ENCODE results near the gene FSD2. TPM values are rescaled to one million over a fixed set of nuclear protein-coding genes. Genes with fewer than 3 reads are reported as not detected.

The FSD2 gene
- total RNA-seq, 1 experiment from 2014 or later: not detected

DNA sequence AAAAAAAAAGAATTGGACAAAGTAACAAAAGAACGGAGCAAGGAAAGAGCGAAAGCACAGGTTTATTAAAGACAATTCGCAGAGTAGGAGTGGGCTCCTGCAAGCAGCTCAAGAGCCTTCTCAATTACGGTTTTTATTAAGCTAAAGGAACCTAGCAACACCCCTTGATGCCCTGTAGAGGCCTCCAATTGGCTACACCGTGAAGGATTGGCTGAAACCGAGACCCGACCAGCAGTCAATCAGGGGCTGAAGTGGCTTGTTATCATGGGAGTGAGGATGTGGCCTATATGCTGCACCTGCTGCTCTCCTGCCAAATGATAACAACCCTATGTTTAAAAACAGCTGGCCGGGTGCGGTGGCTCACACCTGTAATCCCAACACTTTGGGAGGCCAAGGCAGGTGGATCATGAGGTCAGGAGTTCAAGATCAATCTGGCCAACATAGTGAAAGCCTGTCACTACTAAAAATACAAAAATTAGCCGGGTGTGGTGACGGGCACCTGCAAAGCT lies 75.8 kb downstream of the FSD2 start:
- no peaks in the 10 kb centered on the region for H3K9me3 ChIP-seq (ENCODE audit: low read depth, low read length, poor library complexity, severe bottlenecking)
- H3K27me3 ChIP-seq (replicated peaks; ENCODE audit: insufficient read depth, low read depth, low read length, poor library complexity): no peaks in the 10 kb centered on the region
- H3K4me1 ChIP-seq (ENCODE audit: insufficient read depth, low read length, poor library complexity, severe bottlenecking): no peaks in the 10 kb centered on the region
- intact Hi-C loops (cut with micrococcal nuclease; ENCODE audit: unreplicated experiment): no loop called here
- TF ChIP-seq, protein P1, sequence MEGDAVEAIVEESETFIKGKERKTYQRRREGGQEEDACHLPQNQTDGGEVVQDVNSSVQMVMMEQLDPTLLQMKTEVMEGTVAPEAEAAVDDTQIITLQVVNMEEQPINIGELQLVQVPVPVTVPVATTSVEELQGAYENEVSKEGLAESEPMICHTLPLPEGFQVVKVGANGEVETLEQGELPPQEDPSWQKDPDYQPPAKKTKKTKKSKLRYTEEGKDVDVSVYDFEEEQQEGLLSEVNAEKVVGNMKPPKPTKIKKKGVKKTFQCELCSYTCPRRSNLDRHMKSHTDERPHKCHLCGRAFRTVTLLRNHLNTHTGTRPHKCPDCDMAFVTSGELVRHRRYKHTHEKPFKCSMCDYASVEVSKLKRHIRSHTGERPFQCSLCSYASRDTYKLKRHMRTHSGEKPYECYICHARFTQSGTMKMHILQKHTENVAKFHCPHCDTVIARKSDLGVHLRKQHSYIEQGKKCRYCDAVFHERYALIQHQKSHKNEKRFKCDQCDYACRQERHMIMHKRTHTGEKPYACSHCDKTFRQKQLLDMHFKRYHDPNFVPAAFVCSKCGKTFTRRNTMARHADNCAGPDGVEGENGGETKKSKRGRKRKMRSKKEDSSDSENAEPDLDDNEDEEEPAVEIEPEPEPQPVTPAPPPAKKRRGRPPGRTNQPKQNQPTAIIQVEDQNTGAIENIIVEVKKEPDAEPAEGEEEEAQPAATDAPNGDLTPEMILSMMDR (conservative IDR thresholded peaks at IDR 0.05; ENCODE audit: low read depth, low read length): no peak
- TF ChIP-seq EZH2 (IDR thresholded peaks at IDR 0.05; ENCODE audit: borderline replicate concordance, low read depth, low read length, poor library complexity, severe bottlenecking): no peak
- ChIA-PET POLR2A (ENCODE audit: low non-redundant PET) (no interaction called here), CTCF (no interaction called here)
- no peak overlapping the region for H3K4me3 ChIP-seq (ENCODE audit: low read depth, low read length, poor library complexity, severe bottlenecking)
- no peak for DNase-seq (ENCODE audit: low spot score)
- BruUV-seq (replicated peaks): no TSS peak
- no peak overlapping the region for H3K27ac ChIP-seq (ENCODE audit: low read depth, low read length, poor library complexity, severe bottlenecking)
- no peaks in the 10 kb centered on the region for H3K36me3 ChIP-seq (ENCODE audit: insufficient read depth, low read length, poor library complexity, severe bottlenecking)

DNA sequence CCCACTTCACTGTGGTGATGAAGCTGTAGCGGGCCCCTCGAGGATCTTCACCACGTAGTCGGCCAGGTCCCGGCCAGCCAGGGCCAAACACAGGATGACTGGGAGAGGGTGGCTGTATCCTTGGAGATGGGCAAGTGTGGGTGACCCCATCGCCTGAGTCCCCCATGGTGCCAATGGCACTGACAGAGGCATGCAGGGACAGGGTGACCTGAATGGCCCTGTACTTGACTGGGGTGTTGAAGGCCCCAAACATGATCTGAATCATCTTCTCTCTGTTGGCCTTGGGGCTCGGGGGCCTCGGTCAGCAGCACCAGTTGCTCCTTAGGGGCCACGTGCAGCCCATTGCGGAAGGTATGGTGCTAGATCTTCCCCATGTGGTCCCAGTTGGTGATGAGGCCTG lies 79.1 kb downstream of the FSD2 start:
- POLR2A ChIA-PET (ENCODE audit: low non-redundant PET): no interaction called here
- intact Hi-C loops (cut with micrococcal nuclease; ENCODE audit: unreplicated experiment): no loop called here

GRCh38 chr15:82715003-82715402 lies 90.9 kb downstream of the FSD2 start:
- peaks cover 11% of the 10 kb centered on the region for H3K27me3 ChIP-seq (replicated peaks; ENCODE audit: insufficient read depth, low read depth, low read length, poor library complexity)
- H3K27ac ChIP-seq (ENCODE audit: low read depth, low read length, poor library complexity, severe bottlenecking): no peak overlapping the region
- no peaks in the 10 kb centered on the region for H3K36me3 ChIP-seq (ENCODE audit: insufficient read depth, low read length, poor library complexity, severe bottlenecking)
- intact Hi-C loops (cut with micrococcal nuclease; ENCODE audit: unreplicated experiment): no loop called here
- TF ChIP-seq, protein P1 (conservative IDR thresholded peaks at IDR 0.05; ENCODE audit: low read depth, low read length): no peak
- TF ChIP-seq EZH2 (IDR thresholded peaks at IDR 0.05; ENCODE audit: borderline replicate concordance, low read depth, low read length, poor library complexity, severe bottlenecking): no peak
- H3K4me3 ChIP-seq (ENCODE audit: low read depth, low read length, poor library complexity, severe bottlenecking): no peak overlapping the region
- no peaks in the 10 kb centered on the region for H3K4me1 ChIP-seq (ENCODE audit: insufficient read depth, low read length, poor library complexity, severe bottlenecking)
- no TSS peak for BruUV-seq (replicated peaks)
- DNase-seq (ENCODE audit: low spot score): no peak
- no peaks in the 10 kb centered on the region for H3K9me3 ChIP-seq (ENCODE audit: low read depth, low read length, poor library complexity, severe bottlenecking)
- POLR2A ChIA-PET (ENCODE audit: low non-redundant PET): interaction anchor here (0.5 kb wide), 1 partner anchor 89 kb away, joined by 3 read pairs; no protein-coding TSS in a partner anchor
- CTCF ChIA-PET: no interaction called here

More for the DNA sequence above, 79.1 kb downstream of the FSD2 start:
- H3K27me3 ChIP-seq (replicated peaks; ENCODE audit: insufficient read depth, low read depth, low read length, poor library complexity): no peaks in the 10 kb centered on the region
- CTCF ChIA-PET: no interaction called here
- H3K36me3 ChIP-seq (ENCODE audit: insufficient read depth, low read length, poor library complexity, severe bottlenecking): no peaks in the 10 kb centered on the region
- no peaks in the 10 kb centered on the region for H3K4me1 ChIP-seq (ENCODE audit: insufficient read depth, low read length, poor library complexity, severe bottlenecking)
- DNase-seq (ENCODE audit: low spot score): no peak
- TF ChIP-seq, protein P1 (conservative IDR thresholded peaks at IDR 0.05; ENCODE audit: low read depth, low read length): no peak
- TF ChIP-seq EZH2 (IDR thresholded peaks at IDR 0.05; ENCODE audit: borderline replicate concordance, low read depth, low read length, poor library complexity, severe bottlenecking): no peak
- no TSS peak for BruUV-seq (replicated peaks)
- no peaks in the 10 kb centered on the region for H3K9me3 ChIP-seq (ENCODE audit: low read depth, low read length, poor library complexity, severe bottlenecking)
- no peak overlapping the region for H3K27ac ChIP-seq (ENCODE audit: low read depth, low read length, poor library complexity, severe bottlenecking)
- H3K4me3 ChIP-seq (ENCODE audit: low read depth, low read length, poor library complexity, severe bottlenecking): no peak overlapping the region
